IPS-20b (cell line): ENCODE measurements around the gene YKT6.

Source experiments
- H3K27ac ChIP-seq: one replicate; pipeline ENCODE4 v1.5.1; 2013; ENCODE audit warnings: low read length
- H3K27me3 ChIP-seq: 2 replicates; pipeline ENCODE4 v1.6.1; 2013; ENCODE audit warnings: mild to moderate bottlenecking, low read length, inconsistent platforms; ENCODE audit not compliant: insufficient read depth
- H3K36me3 ChIP-seq: 2 replicates; pipeline ENCODE4 v1.6.1; 2013; ENCODE audit warnings: low read depth, mild to moderate bottlenecking, inconsistent platforms, low read length, moderate library complexity; ENCODE audit not compliant: insufficient read depth
- H3K4me1 ChIP-seq: 2 replicates; pipeline ENCODE4 v1.6.1; 2013; ENCODE audit warnings: mild to moderate bottlenecking, control low read depth, inconsistent platforms, low read length, moderate library complexity; ENCODE audit not compliant: insufficient read depth
- H3K4me3 ChIP-seq: 2 replicates; pipeline ENCODE4 v1.5.1; 2013; ENCODE audit warnings: mild to moderate bottlenecking, low read length, inconsistent platforms
- H3K9ac ChIP-seq: 2 replicates; pipeline ENCODE4 v1.6.1; 2013; ENCODE audit warnings: low read depth, mild to moderate bottlenecking, inconsistent platforms, low read length, moderate library complexity
- H3K9me3 ChIP-seq: 2 replicates; pipeline ENCODE4 v1.6.1; 2013; ENCODE audit warnings: mild to moderate bottlenecking, low read depth, low read length, inconsistent platforms; ENCODE audit not compliant: insufficient read depth

YKT6 gene

GRCh38 chr7:44258865-44259546 is 58.2 kb downstream of the YKT6 start:
- no peak overlapping the region for H3K9ac ChIP-seq
- H3K27me3 ChIP-seq, result no peaks in the 10 kb centered on the region; the same call in 1 of the 2 replicates
- no peaks in the 10 kb centered on the region for H3K9me3 ChIP-seq
- no peak overlapping the region for H3K4me3 ChIP-seq
- H3K27ac ChIP-seq, result no peak overlapping the region
- 0 out of 2 replicates have a peak, but pooled peaks cover 3% of the 10 kb centered on the region for H3K4me1 ChIP-seq
- no peaks in the 10 kb centered on the region for H3K36me3 ChIP-seq

- H3K27ac ChIP-seq, result no peak overlapping the region
- 0 out of 2 replicates have a peak, but pooled peaks cover 5% of the 10 kb centered on the region for H3K4me1 ChIP-seq
These were observed 59.0 kb downstream of the YKT6 start for GRCh38 chr7:44259547-44260457.

GRCh38 chr7:44261240-44261639 is 60.5 kb downstream of the YKT6 start:
- Histone ChIP-seq H3K4me3 (no peak overlapping the region), H3K4me1 (0 out of 2 replicates have a peak, but pooled peaks cover 5% of the 10 kb centered on the region), H3K9ac (no peak overlapping the region), H3K36me3 (no peaks in the 10 kb centered on the region), H3K27ac (no peak overlapping the region), H3K9me3 (no peaks in the 10 kb centered on the region), H3K27me3 (no peaks in the 10 kb centered on the region; the same call in 1 of the 2 replicates)

More at GRCh38 chr7:44259547-44260457, 59.0 kb downstream of the YKT6 start:
- Histone ChIP-seq H3K36me3 (no peaks in the 10 kb centered on the region), H3K9ac (no peak overlapping the region), H3K9me3 (no peaks in the 10 kb centered on the region), H3K27me3 (no peaks in the 10 kb centered on the region; the same call in 1 of the 2 replicates), H3K4me3 (no peak overlapping the region)

- no peak overlapping the region for H3K9ac ChIP-seq
- 0 out of 2 replicates have a peak, but pooled peaks cover 5% of the 10 kb centered on the region for H3K4me1 ChIP-seq
- H3K9me3 ChIP-seq, result no peaks in the 10 kb centered on the region
- H3K27me3 ChIP-seq, result no peaks in the 10 kb centered on the region; the same call in 1 of the 2 replicates
- H3K4me3 ChIP-seq, result no peak overlapping the region
- H3K36me3 ChIP-seq, result no peaks in the 10 kb centered on the region
- H3K27ac ChIP-seq, result no peak overlapping the region
These were observed 61.3 kb downstream of the YKT6 start for GRCh38 chr7:44262031-44262430.

GRCh38 chr7:44263326-44264082 is 62.7 kb downstream of the YKT6 start:
- Histone ChIP-seq H3K36me3 (no peaks in the 10 kb centered on the region), H3K9ac (no peak overlapping the region), H3K27me3 (no peaks in the 10 kb centered on the region; the same call in 1 of the 2 replicates), H3K9me3 (no peaks in the 10 kb centered on the region), H3K4me1 (0 out of 2 replicates have a peak, but pooled peaks cover 5% of the 10 kb centered on the region), H3K4me3 (no peak overlapping the region), H3K27ac (no peak overlapping the region)
